GM12878 (cell line): ENCODE data around the gene RAD51B. TPM values are rescaled to one million over a fixed set of nuclear protein-coding genes. Genes with fewer than 3 reads are reported as not detected.

Experiments
- ATAC-seq: fragments of 200-7000 bp; cut with Tn5 transposase; 3 replicates; pipeline ENCODE4 v1.9.1; 2020; ENCODE audit warnings: mild to moderate bottlenecking, moderate library complexity
- BruUV-seq: library from RNA; stranded (reverse); fragments of 400-500 nt; replicated peaks from 2 replicates; lab custom pipeline; 2021; lab: Mats Ljungman, UMichigan
- CTCF ChIA-PET: fragments of 300-600 bp; sonication (Branson Sonifier 250); formaldehyde crosslinking; extraction: SDS; loops from one replicate; lab custom pipeline; 2021; ENCODE audit warnings: inconsistent platforms; lab: Yijun Ruan, JAX
- POLR2A ChIA-PET: fragments of 350-600 bp; formaldehyde crosslinking; extraction: SDS; loops from one replicate; lab custom pipeline; 2021; ENCODE audit warnings: inconsistent platforms; lab: Charles Lee
- RAD21 ChIA-PET: fragments of 300-600 bp; sonication (Branson Sonifier 250); formaldehyde crosslinking; loops from one replicate; lab custom pipeline; 2023; ENCODE audit warnings: antibody characterized with exemption; ENCODE audit not compliant: unreplicated experiment; lab: Charles Lee
- SMC1A ChIA-PET: fragments of 300-600 bp; sonication (Branson Sonifier 250); formaldehyde crosslinking; loops from one replicate; lab custom pipeline; 2023; ENCODE audit not compliant: unreplicated experiment, uncharacterized antibody; lab: Charles Lee
- DNase-seq: peaks from one replicate; pipeline ENCODE4 v3.0.0-alpha.2; 2011; ENCODE audit warnings: low read depth, low spot score
- FAIRE-seq: peaks from 3 replicates; lab custom pipeline; 2011; peaks lifted over from hg19 to GRCh38; lab: Jason Lieb, UNC
- H2AFZ ChIP-seq: 2 replicates; pipeline ENCODE4 v1.6.0; 2011; ENCODE audit warnings: low read depth, low read length, control low read depth; ENCODE audit not compliant: control insufficient read depth
- H3K27ac ChIP-seq: 2 replicates; pipeline ENCODE4 v1.5.1; 2011; ENCODE audit warnings: control low read depth; ENCODE audit not compliant: control insufficient read depth, insufficient read depth
- H3K27me3 ChIP-seq, 2 experiments: replicated peaks in 1 of 2; 2 replicates each; pipeline versions ENCODE4 v1.6.0 to v1.6.1; 2011; ENCODE audit warnings: low read length in 1 of 2; ENCODE audit not compliant: control insufficient read depth in 2 of 2, insufficient read depth in 2 of 2
- H3K36me3 ChIP-seq, 2 experiments: 2 replicates each; pipeline ENCODE4 v1.5.1; 2011; ENCODE audit warnings: low read length in 1 of 2; ENCODE audit not compliant: control insufficient read depth in 2 of 2, insufficient read depth in 2 of 2
- H3K4me1 ChIP-seq: 2 replicates; pipeline ENCODE4 v1.6.1; 2011; ENCODE audit warnings: mild to moderate bottlenecking, low read length, moderate library complexity, mixed read lengths; ENCODE audit not compliant: control insufficient read depth, insufficient read depth
- H3K4me2 ChIP-seq: 2 replicates; pipeline ENCODE4 v1.6.0; 2011; ENCODE audit warnings: control low read depth; ENCODE audit not compliant: control insufficient read depth, insufficient read depth
- H3K4me3 ChIP-seq: fragments of 200-600 bp; sonication (generic); 2 replicates; pipeline ENCODE4 v1.5.1; 2016
- H3K79me2 ChIP-seq: 2 replicates; pipeline ENCODE4 v1.6.0; 2011; ENCODE audit warnings: low read length; ENCODE audit not compliant: control insufficient read depth, insufficient read depth
- H3K9ac ChIP-seq: 2 replicates; pipeline ENCODE4 v1.8.0; 2011; ENCODE audit warnings: low read length, control low read depth, mixed read lengths; ENCODE audit not compliant: control insufficient read depth, insufficient read depth
- H3K9me3 ChIP-seq: replicated peaks from 3 replicates; pipeline ENCODE4 v1.5.1; 2011; ENCODE audit warnings: mild to moderate bottlenecking, low read length; ENCODE audit not compliant: control insufficient read depth, insufficient read depth
- H4K20me1 ChIP-seq: 2 replicates; pipeline ENCODE4 v1.6.0; 2011; ENCODE audit not compliant: control insufficient read depth, insufficient read depth
- ATF2 ChIP-seq: IDR thresholded peaks from 2 replicates; pipeline ENCODE4 v1.6.1; 2012; ENCODE audit warnings: low read length, inconsistent platforms
- CTCF ChIP-seq, 3 experiments: IDR thresholded peaks in 2 of 3; conservative IDR thresholded peaks in 1 of 3; 2 replicates each; pipeline ENCODE4 v1.5.1; 2011; ENCODE audit warnings: low read depth in 3 of 3, low read length in 3 of 3, mild to moderate bottlenecking in 3 of 3, control low read depth in 2 of 3, moderate library complexity in 2 of 3, inconsistent platforms in 1 of 3, mixed read lengths in 1 of 3; ENCODE audit not compliant: control insufficient read depth in 2 of 3, insufficient read depth in 1 of 3; ENCODE audit errors: extremely low read depth in 1 of 3
- E2F4 ChIP-seq: IDR thresholded peaks from 2 replicates; pipeline ENCODE4 v1.6.1; 2012; ENCODE audit warnings: low read depth, low read length, improper control_type of control experiment
- RAD21 ChIP-seq: IDR thresholded peaks from 2 replicates; pipeline ENCODE4 v1.6.1; 2011; ENCODE audit warnings: mild to moderate bottlenecking, low read depth, low read length, moderate library complexity; ENCODE audit not compliant: insufficient read depth
- ZNF384 ChIP-seq: IDR thresholded peaks from 2 replicates; pipeline ENCODE4 v1.6.1; 2012; ENCODE audit warnings: low read depth, mild to moderate bottlenecking, low read length, improper control_type of control experiment, borderline replicate concordance
- WGBS: methylation state at CpG from one replicate; pipeline ENCODE4 v1.1.6; 2016; ENCODE audit warnings: low lambda C conversion rate; ENCODE audit not compliant: insufficient replicate concordance, insufficient coverage; ENCODE audit errors: missing lambda C conversion rate; 5-methylcytosine and 5-hydroxymethylcytosine counted together
- in situ Hi-C: fragments of 300-500 bp; cut with MboI; formaldehyde crosslinking; loops from 9 replicates; pipeline ENCODE4 v1.14.3; 2018; ENCODE audit warnings: mixed read lengths
- intact Hi-C: fragments of 100-400 bp; cut with micrococcal nuclease; formaldehyde crosslinking; loops from one replicate; pipeline ENCODE4 v1.14.2; 2022; ENCODE audit not compliant: unreplicated experiment
- polyA plus RNA-seq, 11 experiments: library from polyadenylated mRNA; depleted of rRNA in 4 of 11; unstranded in 6 of 11; stranded (reverse) in 5 of 11; fragments of >200 nt; fragmentation: Nextera tagmentation in 4 of 11; fragmentation: Illumina TruSeq in 1 of 11; extraction: Ambion mirVana in 4 of 11; extraction: Trizol in 1 of 11; gene quantifications; 1 replicate in 1 of 11; 2 replicates in 10 of 11; pipeline versions ENCODE4 v1.2.1 to v1.2.3, GENCODE V29; 2011 to 2016; ENCODE audit warnings: inconsistent platforms in 2 of 11, missing spikeins in 2 of 11, low read depth in 1 of 11
- total RNA-seq, 4 experiments: library from RNA; depleted of rRNA in 3 of 4; stranded (reverse); fragments of >200 nt in 3 of 4; fragmentation: Illumina TruSeq in 1 of 4; extraction: Trizol in 1 of 4; gene quantifications; 2 replicates each; pipeline versions ENCODE4 v1.2.1 to v1.2.3, GENCODE V29; 2013 to 2021

Gene RAD51B
- total and polyA plus RNA-seq, 10 of the 15 experiments (the other 5 are each of a cell fraction or from before 2014, with no cell fraction given) = 9.8 to 26.8 (median 21.3) TPM

- BruUV-seq = no TSS peak
- Histone ChIP-seq H3K4me3 (no peak overlapping the region), H2AFZ (no peak overlapping the region), H3K9me3 (peaks cover 4% of the 10 kb centered on the region; the same call in 2 of the 3 replicates), H3K36me3 (no peaks in the 10 kb centered on the region), H3K4me1 (no peaks in the 10 kb centered on the region), H3K79me2 (no peaks in the 10 kb centered on the region), H3K27me3 (no peaks in the 10 kb centered on the region), H3K4me2 (no peak overlapping the region)
- SMC1A ChIA-PET = interaction anchor here (1.0 to 4.1 kb wide), 5 partner anchors 8 to 68 kb away, joined by 3 to 26 read pairs (median 7); no protein-coding TSS in a partner anchor
- intact Hi-C loops = no loop called here
- CTCF ChIA-PET = interaction anchor here (0.7 to 1.3 kb wide), 5 partner anchors 8 to 100 kb away, joined by 3 to 4 read pairs (median 3); no protein-coding TSS in a partner anchor
- DNase-seq (no peak), FAIRE-seq (no peak), ATAC-seq (peak; percentile 86)
- 74% methylated on average over 7 of the region's 8 CpGs for WGBS
- TF ChIP-seq CTCF (IDR thresholded peaks at IDR 0.05 in 2 of 3, conservative IDR thresholded peaks at IDR 0.05 in 1 of 3; ENCODE audit: control insufficient read depth in 2 of 3, extremely low read depth in 1 of 3, insufficient read depth in 1 of 3, low read depth in 3 of 3, low read length in 3 of 3) = peak in 2 of 3 experiments; percentile 42 to 51; a peak in 4 of 6 replicates
- TF ChIP-seq ATF2 = no peak
- 0 out of 2 replicates have a peak, but pooled peaks have one; percentile 17 for TF ChIP-seq RAD21
- no peak for TF ChIP-seq ZNF384
- no peak for TF ChIP-seq E2F4
- TF ChIP-seq, all 136 proteins: peak for 2
- POLR2A ChIA-PET = interaction anchor here (0.5 to 1.0 kb wide), 2 partner anchors 15 to 313 kb away, joined by 3 to 5 read pairs; no protein-coding TSS in a partner anchor
- Histone ChIP-seq H3K27ac (no peak overlapping the region), H3K9ac (no peak overlapping the region), H4K20me1 (no peaks in the 10 kb centered on the region)
- RAD21 ChIA-PET = interaction anchor here (0.7 to 1.5 kb wide), 4 partner anchors 8 to 313 kb away, joined by 3 to 4 read pairs (median 3); no protein-coding TSS in a partner anchor
- in situ Hi-C loops = no loop called here
Observed at GRCh38 chr14:68718023-68718990, 898.7 kb downstream of the RAD51B start.
